Measurements from ENCODE around the gene SBF1.

DNA sequence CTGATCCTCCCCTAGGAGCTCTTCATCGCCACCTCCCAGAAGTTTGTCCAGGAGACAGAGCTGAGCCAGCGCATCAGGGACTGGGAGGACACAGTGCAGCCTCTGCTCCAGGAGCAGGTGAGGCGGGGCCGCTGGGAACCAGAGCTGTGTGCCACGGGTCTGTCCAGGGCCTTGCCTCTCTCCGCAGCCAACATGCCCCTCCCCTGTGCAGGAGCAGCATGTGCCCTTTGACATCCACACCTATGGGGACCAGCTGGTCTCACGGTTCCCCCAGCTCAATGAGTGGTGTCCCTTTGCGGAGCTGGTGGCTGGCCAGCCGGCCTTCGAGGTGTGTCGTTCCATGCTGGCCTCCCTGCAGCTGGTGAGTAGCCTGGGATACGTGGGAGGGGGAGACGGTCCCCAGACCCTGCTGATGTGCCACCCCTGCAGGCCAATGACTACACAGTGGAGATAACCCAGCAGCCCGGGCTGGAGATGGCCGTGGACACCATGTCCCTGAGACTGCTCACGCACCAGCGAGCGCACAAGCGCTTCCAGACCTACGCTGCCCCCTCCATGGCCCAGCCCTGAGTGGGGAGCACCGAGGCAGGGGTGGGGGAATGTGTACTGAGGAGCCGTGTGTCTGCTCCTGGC is 48.1 kb upstream of the SBF1 start:
- TF ChIP-seq, protein P1, sequence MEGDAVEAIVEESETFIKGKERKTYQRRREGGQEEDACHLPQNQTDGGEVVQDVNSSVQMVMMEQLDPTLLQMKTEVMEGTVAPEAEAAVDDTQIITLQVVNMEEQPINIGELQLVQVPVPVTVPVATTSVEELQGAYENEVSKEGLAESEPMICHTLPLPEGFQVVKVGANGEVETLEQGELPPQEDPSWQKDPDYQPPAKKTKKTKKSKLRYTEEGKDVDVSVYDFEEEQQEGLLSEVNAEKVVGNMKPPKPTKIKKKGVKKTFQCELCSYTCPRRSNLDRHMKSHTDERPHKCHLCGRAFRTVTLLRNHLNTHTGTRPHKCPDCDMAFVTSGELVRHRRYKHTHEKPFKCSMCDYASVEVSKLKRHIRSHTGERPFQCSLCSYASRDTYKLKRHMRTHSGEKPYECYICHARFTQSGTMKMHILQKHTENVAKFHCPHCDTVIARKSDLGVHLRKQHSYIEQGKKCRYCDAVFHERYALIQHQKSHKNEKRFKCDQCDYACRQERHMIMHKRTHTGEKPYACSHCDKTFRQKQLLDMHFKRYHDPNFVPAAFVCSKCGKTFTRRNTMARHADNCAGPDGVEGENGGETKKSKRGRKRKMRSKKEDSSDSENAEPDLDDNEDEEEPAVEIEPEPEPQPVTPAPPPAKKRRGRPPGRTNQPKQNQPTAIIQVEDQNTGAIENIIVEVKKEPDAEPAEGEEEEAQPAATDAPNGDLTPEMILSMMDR (optimal IDR thresholded peaks at IDR 0.05 in 1 of 3, IDR thresholded peaks at IDR 0.05 in 1 of 3, conservative IDR thresholded peaks at IDR 0.05 in 1 of 3; ENCODE audit: extremely low read depth in 1 of 3, insufficient read depth in 2 of 3, low read length in 3 of 3) = no peak
- no peak for TF ChIP-seq EZH2 (IDR thresholded peaks at IDR 0.05; ENCODE audit: low read length)

All from keratinocyte (primary cell).